ENCODE measurements around the gene ARHGAP26. TPM values are rescaled to one million over a fixed set of nuclear protein-coding genes. Genes with fewer than 3 reads are reported as not detected.

The ARHGAP26 gene
- total and polyA plus RNA-seq, 7 experiments from 2014 or later = 10.5 to 123 (median 22.7) TPM

GRCh38 chr5:143128412-143129071 lies 358.4 kb downstream of the ARHGAP26 start:
- no peak overlapping the region for H3K4me3 Mint-ChIP-seq
- peak overlapping the region in 1 of 9 donors; percentile 4 for H3K27ac Mint-ChIP-seq
- DNase-seq (no peak), ATAC-seq (no peak)
- peaks cover 0 to 4% (median 0%) of the 10 kb centered on the region in 3 experiments for H3K36me3 ChIP-seq (ENCODE audit: control insufficient read depth in 2 of 3, insufficient read depth in 3 of 3, low read length in 3 of 3)
- ChIA-PET POLR2A (no interaction called here), CTCF (interaction anchor here (0.5 kb wide), 1 partner anchor 520 kb away, joined by 3 read pairs; no protein-coding TSS in a partner anchor)
- H3K4me1 ChIP-seq (ENCODE audit: control insufficient read depth in 2 of 2, insufficient read depth in 2 of 2, low read length in 2 of 2) = no peaks in the 10 kb centered on the region
- H3K27me3 Mint-ChIP-seq = no peaks in the 10 kb centered on the region
- H3K9me3 Mint-ChIP-seq = peaks cover 0 to 2% (median 0%) of the 10 kb centered on the region in 11 donors
- no peaks in the 10 kb centered on the region for H3K9me3 ChIP-seq (ENCODE audit: control insufficient read depth in 2 of 3, low read length in 3 of 3)
- no peak overlapping the region for H3K4me3 ChIP-seq (ENCODE audit: low read length)
- H3K27ac ChIP-seq (ENCODE audit: low read depth, low read length) = no peak overlapping the region
- H3K4me1 Mint-ChIP-seq = peaks cover 0 to 10% (median 0%) of the 10 kb centered on the region in 7 donors
- H3K27me3 ChIP-seq (ENCODE audit: control insufficient read depth in 2 of 2, insufficient read depth in 2 of 2, low read length in 2 of 2) = no peaks in the 10 kb centered on the region
- intact Hi-C loops (cut with micrococcal nuclease) = no loop called here
- H3K36me3 Mint-ChIP-seq = peaks cover 0 to 32% (median 8%) of the 10 kb centered on the region in 5 donors

- ATAC-seq = no peak
- no peak overlapping the region for H3K4me3 ChIP-seq (ENCODE audit: low read length)
- H3K9me3 ChIP-seq (ENCODE audit: control insufficient read depth in 2 of 3, low read length in 3 of 3) = no peaks in the 10 kb centered on the region
- H3K27me3 ChIP-seq (ENCODE audit: control insufficient read depth in 2 of 2, insufficient read depth in 2 of 2, low read length in 2 of 2) = no peaks in the 10 kb centered on the region
- Mint-ChIP-seq H3K9me3 (peaks cover 0 to 2% (median 0%) of the 10 kb centered on the region in 11 donors), H3K4me3 (no peak overlapping the region), H3K4me1 (peaks cover 0 to 10% (median 0%) of the 10 kb centered on the region in 7 donors), H3K27me3 (no peaks in the 10 kb centered on the region), H3K27ac (no peak overlapping the region), H3K36me3 (peaks cover 0 to 35% (median 13%) of the 10 kb centered on the region in 5 donors)
- H3K4me1 ChIP-seq (ENCODE audit: control insufficient read depth in 2 of 2, insufficient read depth in 2 of 2, low read length in 2 of 2) = no peaks in the 10 kb centered on the region
- DNase-seq = no peak
- intact Hi-C loops (cut with micrococcal nuclease) = no loop called here
- no peak overlapping the region for H3K27ac ChIP-seq (ENCODE audit: low read depth, low read length)
- CTCF ChIA-PET = no interaction called here
- POLR2A ChIA-PET = no interaction called here
- peaks cover 0 to 11% (median under 1%) of the 10 kb centered on the region in 3 experiments for H3K36me3 ChIP-seq (ENCODE audit: control insufficient read depth in 2 of 3, insufficient read depth in 3 of 3, low read length in 3 of 3)
Observed at GRCh38 chr5:143129203-143129602, 359.0 kb downstream of the ARHGAP26 start.

- H3K36me3 ChIP-seq (ENCODE audit: control insufficient read depth in 2 of 3, insufficient read depth in 3 of 3, low read length in 3 of 3) = peaks cover 0 to 19% (median 4%) of the 10 kb centered on the region in 3 experiments
- no peak for ATAC-seq
- intact Hi-C loops (cut with micrococcal nuclease) = no loop called here
- peaks cover 0 to 2% (median 0%) of the 10 kb centered on the region in 11 donors for H3K9me3 Mint-ChIP-seq
- H3K27me3 ChIP-seq (ENCODE audit: control insufficient read depth in 2 of 2, insufficient read depth in 2 of 2, low read length in 2 of 2) = no peaks in the 10 kb centered on the region
- H3K27ac ChIP-seq (ENCODE audit: low read depth, low read length) = no peak overlapping the region
- H3K9me3 ChIP-seq (ENCODE audit: control insufficient read depth in 2 of 3, low read length in 3 of 3) = no peaks in the 10 kb centered on the region
- H3K4me1 Mint-ChIP-seq = peaks cover 0 to 4% (median 0%) of the 10 kb centered on the region in 7 donors
- H3K4me1 ChIP-seq (ENCODE audit: control insufficient read depth in 2 of 2, insufficient read depth in 2 of 2, low read length in 2 of 2) = no peaks in the 10 kb centered on the region
- H3K36me3 Mint-ChIP-seq = peaks cover 0 to 38% (median 17%) of the 10 kb centered on the region in 5 donors
- CTCF ChIA-PET = interaction anchor here (0.6 kb wide), 1 partner anchor 19 kb away, joined by 3 read pairs; no protein-coding TSS in a partner anchor
- no peak for DNase-seq
- no peak overlapping the region for H3K4me3 ChIP-seq (ENCODE audit: low read length)
- H3K4me3 Mint-ChIP-seq = no peak overlapping the region
- POLR2A ChIA-PET = no interaction called here
- no peak overlapping the region for H3K27ac Mint-ChIP-seq
- no peaks in the 10 kb centered on the region for H3K27me3 Mint-ChIP-seq
Observed at GRCh38 chr5:143129910-143130612, 359.9 kb downstream of the ARHGAP26 start.

GRCh38 chr5:143130613-143131305 lies 360.6 kb downstream of the ARHGAP26 start:
- intact Hi-C loops (cut with micrococcal nuclease) = no loop called here
- Histone ChIP-seq H3K4me3 (ENCODE audit: low read length) (no peak overlapping the region), H3K27me3 (ENCODE audit: control insufficient read depth in 2 of 2, insufficient read depth in 2 of 2, low read length in 2 of 2) (no peaks in the 10 kb centered on the region), H3K9me3 (ENCODE audit: control insufficient read depth in 2 of 3, low read length in 3 of 3) (no peaks in the 10 kb centered on the region), H3K27ac (ENCODE audit: low read depth, low read length) (no peak overlapping the region), H3K4me1 (ENCODE audit: control insufficient read depth in 2 of 2, insufficient read depth in 2 of 2, low read length in 2 of 2) (no peaks in the 10 kb centered on the region), H3K36me3 (ENCODE audit: control insufficient read depth in 2 of 3, insufficient read depth in 3 of 3, low read length in 3 of 3) (peaks cover 0 to 23% (median 4%) of the 10 kb centered on the region in 3 experiments)
- ChIA-PET CTCF (interaction anchor here (0.6 to 0.7 kb wide), 2 partner anchors 20 to 383 kb away, joined by 3 read pairs; no protein-coding TSS in a partner anchor), POLR2A (no interaction called here)
- Mint-ChIP-seq H3K4me1 (peaks cover 0 to 3% (median 0%) of the 10 kb centered on the region in 7 donors), H3K36me3 (peaks cover 2 to 35% (median 18%) of the 10 kb centered on the region in 5 donors), H3K27ac (no peak overlapping the region), H3K9me3 (no peaks in the 10 kb centered on the region), H3K4me3 (no peak overlapping the region), H3K27me3 (no peaks in the 10 kb centered on the region)
- DNase-seq = no peak
- no peak for ATAC-seq

- ChIA-PET CTCF (no interaction called here), POLR2A (interaction anchor here (0.7 kb wide), 1 partner anchor 24 kb away, joined by 3 read pairs; no protein-coding TSS in a partner anchor)
- Histone ChIP-seq H3K27ac (ENCODE audit: low read depth, low read length) (no peak overlapping the region), H3K4me3 (ENCODE audit: low read length) (no peak overlapping the region), H3K9me3 (ENCODE audit: control insufficient read depth in 2 of 3, low read length in 3 of 3) (no peaks in the 10 kb centered on the region), H3K27me3 (ENCODE audit: control insufficient read depth in 2 of 2, insufficient read depth in 2 of 2, low read length in 2 of 2) (no peaks in the 10 kb centered on the region), H3K4me1 (ENCODE audit: control insufficient read depth in 2 of 2, insufficient read depth in 2 of 2, low read length in 2 of 2) (no peaks in the 10 kb centered on the region), H3K36me3 (ENCODE audit: control insufficient read depth in 2 of 3, insufficient read depth in 3 of 3, low read length in 3 of 3) (peaks cover 0 to 23% (median 4%) of the 10 kb centered on the region in 3 experiments)
- intact Hi-C loops (cut with micrococcal nuclease) = no loop called here
- DNase-seq (no peak), ATAC-seq (no peak)
- Mint-ChIP-seq H3K27me3 (no peaks in the 10 kb centered on the region), H3K27ac (peak overlapping the region in 2 of 9 donors; percentile 7 to 57), H3K9me3 (no peaks in the 10 kb centered on the region), H3K4me3 (no peak overlapping the region), H3K4me1 (peaks cover 0 to 3% (median 0%) of the 10 kb centered on the region in 7 donors), H3K36me3 (peaks cover 6 to 32% (median 22%) of the 10 kb centered on the region in 5 donors)
Observed at GRCh38 chr5:143131972-143132371, 361.8 kb downstream of the ARHGAP26 start.

GRCh38 chr5:143132739-143133138 lies 362.6 kb downstream of the ARHGAP26 start:
- H3K36me3 ChIP-seq (ENCODE audit: control insufficient read depth in 2 of 3, insufficient read depth in 3 of 3, low read length in 3 of 3) = peaks cover 0 to 23% (median 4%) of the 10 kb centered on the region in 3 experiments
- Mint-ChIP-seq H3K4me3 (no peak overlapping the region), H3K36me3 (peaks cover 6 to 34% (median 22%) of the 10 kb centered on the region in 5 donors), H3K9me3 (no peaks in the 10 kb centered on the region), H3K4me1 (peaks cover 0 to 4% (median 0%) of the 10 kb centered on the region in 7 donors), H3K27ac (no peak overlapping the region), H3K27me3 (no peaks in the 10 kb centered on the region)
- H3K27me3 ChIP-seq (ENCODE audit: control insufficient read depth in 2 of 2, insufficient read depth in 2 of 2, low read length in 2 of 2) = no peaks in the 10 kb centered on the region
- ChIA-PET POLR2A (no interaction called here), CTCF (no interaction called here)
- intact Hi-C loops (cut with micrococcal nuclease) = no loop called here
- H3K9me3 ChIP-seq (ENCODE audit: control insufficient read depth in 2 of 3, low read length in 3 of 3) = no peaks in the 10 kb centered on the region
- H3K4me3 ChIP-seq (ENCODE audit: low read length) = no peak overlapping the region
- no peak overlapping the region for H3K27ac ChIP-seq (ENCODE audit: low read depth, low read length)
- DNase-seq (no peak), ATAC-seq (no peak)
- H3K4me1 ChIP-seq (ENCODE audit: control insufficient read depth in 2 of 2, insufficient read depth in 2 of 2, low read length in 2 of 2) = no peaks in the 10 kb centered on the region

Data from naive thymus-derived CD4-positive, alpha-beta T cell (primary cell).